ENCODE data around the gene GALNT16. TPM values are rescaled to one million over a fixed set of nuclear protein-coding genes. Genes with fewer than 3 reads are reported as not detected.

The GALNT16 gene
- polyA plus RNA-seq, 1 donor (not counting 4 experiments of a cell fraction or from before 2014, with no cell fraction given), result not detected

DNA sequence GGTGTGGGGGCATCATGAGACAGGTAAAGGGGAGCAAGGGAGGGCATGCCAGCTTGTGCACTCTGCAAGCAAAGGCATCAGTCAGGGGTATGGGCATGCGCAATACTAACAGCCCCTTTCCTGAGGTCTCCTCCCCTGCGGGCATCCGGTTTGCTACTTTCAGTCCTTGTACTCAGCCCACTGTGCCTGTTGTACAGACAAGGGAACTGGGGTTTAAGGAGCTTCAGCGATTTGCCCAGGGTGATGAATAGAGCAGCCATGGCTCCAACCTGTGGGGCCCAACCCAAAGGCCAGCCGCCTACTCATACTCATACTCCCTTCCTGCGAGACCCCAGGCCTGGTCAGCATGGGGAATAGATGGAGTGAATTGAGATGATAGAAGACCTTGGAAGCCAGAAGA lies 66.7 kb downstream of the GALNT16 start:
- dilution Hi-C loops (cut with MboI; ENCODE audit: extremely low pct_ligation_motif_present, low sequenced_read_pairs), result no loop called here
- H3K27ac ChIP-seq (ENCODE audit: control insufficient read depth, insufficient read depth, low read length), result no peak overlapping the region
- no peaks in the 10 kb centered on the region for H3K36me3 ChIP-seq (ENCODE audit: control insufficient read depth in 2 of 2, extremely low read depth in 1 of 2, insufficient read depth in 2 of 2, low read length in 2 of 2)
- TF ChIP-seq, protein P1, sequence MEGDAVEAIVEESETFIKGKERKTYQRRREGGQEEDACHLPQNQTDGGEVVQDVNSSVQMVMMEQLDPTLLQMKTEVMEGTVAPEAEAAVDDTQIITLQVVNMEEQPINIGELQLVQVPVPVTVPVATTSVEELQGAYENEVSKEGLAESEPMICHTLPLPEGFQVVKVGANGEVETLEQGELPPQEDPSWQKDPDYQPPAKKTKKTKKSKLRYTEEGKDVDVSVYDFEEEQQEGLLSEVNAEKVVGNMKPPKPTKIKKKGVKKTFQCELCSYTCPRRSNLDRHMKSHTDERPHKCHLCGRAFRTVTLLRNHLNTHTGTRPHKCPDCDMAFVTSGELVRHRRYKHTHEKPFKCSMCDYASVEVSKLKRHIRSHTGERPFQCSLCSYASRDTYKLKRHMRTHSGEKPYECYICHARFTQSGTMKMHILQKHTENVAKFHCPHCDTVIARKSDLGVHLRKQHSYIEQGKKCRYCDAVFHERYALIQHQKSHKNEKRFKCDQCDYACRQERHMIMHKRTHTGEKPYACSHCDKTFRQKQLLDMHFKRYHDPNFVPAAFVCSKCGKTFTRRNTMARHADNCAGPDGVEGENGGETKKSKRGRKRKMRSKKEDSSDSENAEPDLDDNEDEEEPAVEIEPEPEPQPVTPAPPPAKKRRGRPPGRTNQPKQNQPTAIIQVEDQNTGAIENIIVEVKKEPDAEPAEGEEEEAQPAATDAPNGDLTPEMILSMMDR (optimal IDR thresholded peaks at IDR 0.05 in 1 of 3, IDR thresholded peaks at IDR 0.05 in 1 of 3, conservative IDR thresholded peaks at IDR 0.05 in 1 of 3; ENCODE audit: extremely low read depth in 1 of 3, insufficient read depth in 2 of 3, low read length in 3 of 3), result no peak
- TF ChIP-seq EZH2 (IDR thresholded peaks at IDR 0.05; ENCODE audit: low read length), result no peak
- H2AFZ ChIP-seq (ENCODE audit: control insufficient read depth, low read length), result no peak overlapping the region
- no peak overlapping the region for H3K4me3 ChIP-seq (ENCODE audit: control insufficient read depth in 2 of 3, extremely low read depth in 1 of 3, insufficient read depth in 2 of 3, low read depth in 1 of 3, low read length in 3 of 3)
- no peaks in the 10 kb centered on the region for H3K9me3 ChIP-seq (ENCODE audit: control insufficient read depth, low read depth, low read length)
- H3K79me2 ChIP-seq (ENCODE audit: control insufficient read depth, insufficient read depth, low read length), result no peaks in the 10 kb centered on the region
- peaks cover 19% of the 10 kb centered on the region for H3K27me3 ChIP-seq (ENCODE audit: control insufficient read depth, extremely low read depth, insufficient read depth, low read length)
- H3K4me2 ChIP-seq (ENCODE audit: control insufficient read depth, extremely low read depth, insufficient read depth, low read depth, low read length), result no peak overlapping the region
- no peaks in the 10 kb centered on the region for H3K9me1 ChIP-seq (ENCODE audit: control insufficient read depth, extremely low read depth, insufficient read depth, low read length)
- H4K20me1 ChIP-seq (ENCODE audit: control insufficient read depth, extremely low read depth, insufficient read depth, low read length), result no peaks in the 10 kb centered on the region
- no peak overlapping the region for H3K9ac ChIP-seq (ENCODE audit: control insufficient read depth, extremely low read depth, insufficient read depth, low read length)
- FAIRE-seq (no peak), DNase-seq (ENCODE audit: low read depth, low spot score) (no peak)
- no peaks in the 10 kb centered on the region for H3K4me1 ChIP-seq (ENCODE audit: control insufficient read depth, extremely low read depth, insufficient read depth, low read length)

DNA sequence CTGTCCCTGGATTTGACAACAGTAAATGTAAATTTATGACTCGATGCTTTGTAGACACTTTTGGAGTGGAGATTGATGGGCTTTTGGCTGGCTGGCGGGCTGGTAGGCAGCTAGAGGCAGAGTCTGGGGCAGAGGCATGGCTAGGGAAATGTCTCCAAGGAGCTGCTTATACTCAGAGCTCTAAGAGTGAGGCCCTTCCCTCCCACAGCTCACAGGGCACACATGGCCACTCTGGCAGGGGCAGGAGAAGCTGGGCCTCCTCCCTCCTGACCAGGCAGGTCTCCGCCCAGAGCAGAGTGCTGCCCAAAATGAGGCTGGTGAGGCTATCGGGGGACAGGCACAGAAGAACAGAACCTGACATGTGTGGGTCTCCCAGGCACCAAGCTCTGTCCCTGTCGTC lies 67.5 kb downstream of the GALNT16 start:
- no peak for FAIRE-seq
- no peak for TF ChIP-seq EZH2 (IDR thresholded peaks at IDR 0.05; ENCODE audit: low read length)
- TF ChIP-seq, protein P1 (optimal IDR thresholded peaks at IDR 0.05 in 1 of 3, IDR thresholded peaks at IDR 0.05 in 1 of 3, conservative IDR thresholded peaks at IDR 0.05 in 1 of 3; ENCODE audit: extremely low read depth in 1 of 3, insufficient read depth in 2 of 3, low read length in 3 of 3), result no peak
- Histone ChIP-seq H3K36me3 (ENCODE audit: control insufficient read depth in 2 of 2, extremely low read depth in 1 of 2, insufficient read depth in 2 of 2, low read length in 2 of 2) (no peaks in the 10 kb centered on the region), H3K79me2 (ENCODE audit: control insufficient read depth, insufficient read depth, low read length) (no peaks in the 10 kb centered on the region), H3K9me1 (ENCODE audit: control insufficient read depth, extremely low read depth, insufficient read depth, low read length) (no peaks in the 10 kb centered on the region), H3K27me3 (ENCODE audit: control insufficient read depth, extremely low read depth, insufficient read depth, low read length) (peaks cover 19% of the 10 kb centered on the region), H3K9ac (ENCODE audit: control insufficient read depth, extremely low read depth, insufficient read depth, low read length) (no peak overlapping the region), H2AFZ (ENCODE audit: control insufficient read depth, low read length) (no peak overlapping the region), H3K4me3 (ENCODE audit: control insufficient read depth in 2 of 3, extremely low read depth in 1 of 3, insufficient read depth in 2 of 3, low read depth in 1 of 3, low read length in 3 of 3) (no peak overlapping the region), H3K27ac (ENCODE audit: control insufficient read depth, insufficient read depth, low read length) (no peak overlapping the region), H3K4me1 (ENCODE audit: control insufficient read depth, extremely low read depth, insufficient read depth, low read length) (no peaks in the 10 kb centered on the region), H3K4me2 (ENCODE audit: control insufficient read depth, extremely low read depth, insufficient read depth, low read depth, low read length) (no peak overlapping the region), H4K20me1 (ENCODE audit: control insufficient read depth, extremely low read depth, insufficient read depth, low read length) (no peaks in the 10 kb centered on the region), H3K9me3 (ENCODE audit: control insufficient read depth, low read depth, low read length) (no peaks in the 10 kb centered on the region)
- dilution Hi-C loops (cut with MboI; ENCODE audit: extremely low pct_ligation_motif_present, low sequenced_read_pairs), result no loop called here
- no peak for DNase-seq (ENCODE audit: low read depth, low spot score)
